C1 segment of cervical spinal cord (tissue), 14 donors: ENCODE data around the gene OR52N4.
"Not testable (repeated sequence)": the region's sequence is repeated elsewhere in the genome, so short reads cannot be mapped to it uniquely, and the experiment has no call there.

Experiments used
- DNase-seq, 14 donors: peaks; one replicate each; lab custom pipeline; 2025; lab: John Stamatoyannopoulos, UW

Gene OR52N4

GRCh38 chr11:5753943-5754342, at the start of gene OR52N4:
TSS of gene OR52N4 (plus strand) at chr11:5754243. CDS start at chr11:5754741, 498 bp downstream.
- DNase-seq: no peak

GRCh38 chr11:5705688-5706087, 48.4 kb upstream of the OR52N4 start:
- DNase-seq: no peak

GRCh38 chr11:5712507-5712906, 41.5 kb upstream of the OR52N4 start:
- DNase-seq: no peak

DNA sequence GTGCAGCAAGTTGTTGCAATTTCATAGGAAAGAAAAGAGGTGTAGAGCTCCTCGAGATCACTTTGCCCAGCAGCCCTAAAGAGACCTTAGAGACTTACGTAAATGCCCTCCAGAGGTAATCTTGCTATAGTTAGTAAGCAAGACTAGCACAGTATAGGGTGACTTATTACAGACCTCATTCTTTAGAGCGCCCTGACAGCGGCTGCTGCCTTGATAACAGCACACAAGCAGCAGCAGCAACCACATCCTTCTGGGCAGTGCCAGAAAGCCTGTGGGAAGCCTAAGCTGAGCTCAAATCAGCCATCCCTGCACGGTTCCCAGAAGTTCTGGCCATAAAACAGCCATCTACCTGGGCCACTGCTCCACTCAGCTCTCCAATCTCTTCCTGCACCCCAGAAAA, 40.3 kb upstream of the OR52N4 start:
- DNase-seq: no peak

GRCh38 chr11:5716518-5716917, 37.5 kb upstream of the OR52N4 start:
- not testable (repeated sequence) for DNase-seq

GRCh38 chr11:5719703-5720495, 34.1 kb upstream of the OR52N4 start:
- DNase-seq: no peak

- DNase-seq: no peak
Measured at GRCh38 chr11:5722622-5723021, 31.4 kb upstream of the OR52N4 start.

- no peak for DNase-seq
Measured at GRCh38 chr11:5726351-5726750, 27.7 kb upstream of the OR52N4 start.

DNA sequence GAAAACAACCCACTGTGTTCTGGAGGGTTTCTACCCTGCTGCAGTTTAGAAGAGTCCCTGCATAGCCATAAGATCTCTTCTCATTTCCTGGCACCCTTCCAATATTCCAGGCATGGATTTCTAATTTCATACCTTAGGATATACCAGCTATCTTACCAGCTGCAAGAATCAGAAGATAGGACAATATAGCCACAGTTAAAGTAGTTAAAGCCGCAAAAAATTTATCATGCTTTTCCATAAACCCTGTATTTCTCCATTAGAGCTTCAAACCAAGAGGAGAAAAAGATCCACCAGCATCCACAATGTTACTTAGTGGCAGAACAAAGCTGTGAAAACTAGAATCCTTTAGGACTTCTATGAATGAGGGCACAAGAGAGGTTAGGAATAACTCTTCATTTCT, 26.4 kb upstream of the OR52N4 start:
- DNase-seq: no peak

DNA sequence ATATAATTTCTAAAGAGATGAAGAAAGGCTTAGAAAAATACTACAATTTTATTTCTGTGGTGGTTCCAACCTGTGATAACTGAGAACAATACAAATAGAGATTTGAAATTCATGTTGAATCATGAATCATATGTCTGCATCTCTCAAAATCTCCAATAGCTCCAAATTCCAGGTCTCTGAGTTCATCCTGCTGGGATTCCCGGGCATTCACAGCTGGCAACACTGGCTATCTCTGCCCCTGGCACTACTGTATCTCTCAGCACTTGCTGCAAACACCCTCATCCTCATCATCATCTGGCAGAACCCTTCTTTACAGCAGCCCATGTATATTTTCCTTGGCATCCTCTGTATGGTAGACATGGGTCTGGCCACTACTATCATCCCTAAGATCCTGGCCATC, 17.6 kb upstream of the OR52N4 start, which contains the start of gene OR56B1:
Gene OR56B1 (plus strand): TSS at position 53 of the 400 bp plus-strand sequence. CDS start 69 bp downstream, at position 122.
- no peak for DNase-seq

DNA sequence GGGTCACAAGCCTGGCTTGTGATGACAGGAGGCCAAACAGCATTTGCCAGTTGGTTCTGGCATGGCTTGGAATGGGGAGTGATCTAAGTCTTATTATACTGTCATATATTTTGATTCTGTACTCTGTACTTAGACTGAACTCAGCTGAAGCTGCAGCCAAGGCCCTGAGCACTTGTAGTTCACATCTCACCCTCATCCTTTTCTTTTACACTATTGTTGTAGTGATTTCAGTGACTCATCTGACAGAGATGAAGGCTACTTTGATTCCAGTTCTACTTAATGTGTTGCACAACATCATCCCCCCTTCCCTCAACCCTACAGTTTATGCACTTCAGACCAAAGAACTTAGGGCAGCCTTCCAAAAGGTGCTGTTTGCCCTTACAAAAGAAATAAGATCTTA, 17.0 kb upstream of the OR52N4 start:
- no peak for DNase-seq

DNA sequence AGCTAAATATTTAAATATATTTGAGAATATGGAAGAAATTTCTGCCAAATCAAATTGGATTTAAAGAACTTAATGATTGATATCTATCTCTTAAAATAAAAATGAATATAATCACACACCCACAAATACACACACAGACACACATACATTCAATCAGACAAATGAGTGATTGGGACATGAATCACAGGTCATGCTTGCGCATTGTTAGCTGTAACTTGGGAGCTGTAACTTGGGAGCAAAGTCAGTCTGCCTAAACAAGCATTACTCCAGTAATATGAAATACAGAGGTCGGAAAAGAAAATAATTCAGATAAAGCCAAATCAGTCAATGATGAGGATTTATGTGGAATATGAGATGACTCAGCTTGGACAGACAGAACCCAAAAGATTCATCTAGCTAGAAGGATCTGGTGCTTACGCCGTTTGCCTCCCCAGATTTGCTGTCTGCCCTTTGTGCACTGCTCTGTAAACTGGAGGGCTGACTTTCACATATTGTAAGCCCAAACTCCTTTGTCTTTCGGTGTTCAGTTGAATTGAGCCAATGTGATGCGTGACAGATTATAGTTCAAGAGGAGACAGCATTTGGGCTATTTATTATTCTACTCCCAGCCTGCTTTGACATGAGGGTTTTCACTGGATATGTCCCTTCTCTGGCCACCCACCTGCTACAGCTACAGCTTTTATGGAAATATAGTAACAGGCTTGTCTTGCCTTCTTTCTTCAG, 16.2 kb upstream of the OR52N4 start:
- DNase-seq: no peak

DNA sequence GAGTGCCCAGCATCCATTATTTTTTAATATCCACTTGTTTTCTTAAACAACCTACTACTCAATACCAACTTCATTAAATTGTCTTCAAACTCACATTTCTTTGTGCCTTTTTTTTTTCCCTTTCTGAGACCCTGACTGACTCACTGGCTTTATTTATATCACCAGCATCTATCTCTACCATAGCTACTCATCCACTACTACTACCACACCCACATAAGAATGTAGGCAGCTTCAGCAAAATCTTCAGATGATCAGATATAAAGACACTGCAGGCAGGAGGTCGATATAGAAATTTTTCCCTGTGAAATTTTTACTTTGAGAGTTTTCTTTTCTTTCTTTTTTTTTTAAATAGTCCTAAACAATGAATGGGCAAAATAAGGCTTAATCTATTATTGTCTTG, 15.6 kb upstream of the OR52N4 start:
- DNase-seq: no peak

DNA sequence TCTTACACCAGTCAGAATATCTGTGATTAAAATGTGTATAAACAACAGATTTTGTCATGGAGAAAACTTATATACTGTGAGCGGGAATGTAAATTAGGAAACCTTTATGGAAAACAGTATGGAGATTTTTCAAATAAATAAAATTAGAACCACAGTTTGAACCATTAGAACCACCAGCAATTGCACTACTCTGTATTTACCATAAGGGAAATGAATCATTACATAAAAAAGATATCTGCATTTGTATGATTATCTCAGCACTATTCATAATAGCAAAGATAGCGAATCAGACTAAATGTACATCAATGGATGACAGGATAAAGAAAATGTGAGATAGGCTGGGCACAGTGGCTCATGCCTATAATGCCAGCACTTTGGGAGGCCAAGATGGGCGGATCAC, 7.4 kb upstream of the OR52N4 start:
- DNase-seq: no peak

- no peak for DNase-seq
Measured at GRCh38 chr11:5749836-5750235, 4.2 kb upstream of the OR52N4 start.

DNA sequence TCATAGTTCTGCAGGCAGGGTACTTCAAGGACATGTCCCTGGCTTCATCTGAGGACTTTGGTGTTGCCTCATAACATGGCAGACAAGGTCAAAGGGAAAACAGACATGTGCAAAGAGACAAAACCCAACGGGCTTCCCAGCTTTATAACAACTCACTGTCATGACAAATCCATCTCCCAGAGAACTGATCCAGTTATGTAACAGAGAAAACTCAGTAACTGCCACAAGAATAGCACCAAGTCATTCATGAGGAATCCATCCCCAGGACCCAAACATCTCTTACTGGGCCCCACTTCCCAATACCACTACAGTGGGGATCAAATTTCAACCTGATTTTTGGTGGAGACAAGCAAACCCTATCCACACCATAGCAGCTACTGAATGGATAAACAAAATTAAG, 13.0 kb downstream of the OR52N4 start:
- no peak for DNase-seq

DNA sequence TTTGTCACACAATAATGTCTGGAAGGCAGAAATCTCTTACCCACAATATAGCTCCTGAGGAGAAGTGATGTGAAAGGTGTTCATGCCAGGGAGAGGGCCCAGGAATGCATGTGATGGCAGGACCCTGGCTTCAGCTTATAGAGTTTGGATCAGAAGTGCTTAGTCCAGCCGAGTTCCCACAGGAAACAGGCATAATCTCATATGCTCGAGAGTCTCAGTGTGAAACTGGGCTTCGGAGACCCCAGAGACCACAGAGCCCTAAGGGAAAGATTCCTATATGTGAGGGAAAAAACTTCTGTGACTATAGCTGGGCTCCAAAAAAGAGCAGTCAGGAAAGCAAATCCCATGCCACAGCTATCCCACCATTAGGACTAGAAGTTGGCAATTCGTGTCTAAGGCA, 29.2 kb downstream of the OR52N4 start, which contains the start of gene OR52N5:
Gene OR52N5 (minus strand): TSS at position 101 of the 400 bp plus-strand sequence. CDS start 4,721 bp downstream, outside the sequence.
- no peak for DNase-seq

DNA sequence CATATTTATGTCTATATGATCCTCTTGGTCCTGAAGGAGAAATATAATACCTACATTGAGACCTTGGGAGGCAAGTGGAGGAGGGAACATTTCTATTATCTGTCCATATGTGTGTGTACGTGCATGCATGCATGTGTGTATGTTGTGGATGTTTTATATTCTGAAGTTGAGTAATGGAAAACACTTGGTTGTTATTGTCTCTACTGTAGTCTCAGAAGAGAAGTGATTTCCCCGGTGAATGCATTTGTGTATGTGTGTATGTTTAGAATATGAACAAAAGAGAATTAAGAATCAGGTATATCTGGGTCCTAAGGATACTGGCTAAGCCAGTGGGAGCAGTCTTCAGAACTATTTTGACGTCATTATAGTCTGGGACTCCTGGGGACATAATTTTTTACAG, 37.1 kb downstream of the OR52N4 start, which contains the start of gene OR52N1:
Gene OR52N1 (minus strand): TSS at position 101 of the 400 bp plus-strand sequence. CDS start 2,449 bp downstream, outside the sequence.
- no peak for DNase-seq

DNA sequence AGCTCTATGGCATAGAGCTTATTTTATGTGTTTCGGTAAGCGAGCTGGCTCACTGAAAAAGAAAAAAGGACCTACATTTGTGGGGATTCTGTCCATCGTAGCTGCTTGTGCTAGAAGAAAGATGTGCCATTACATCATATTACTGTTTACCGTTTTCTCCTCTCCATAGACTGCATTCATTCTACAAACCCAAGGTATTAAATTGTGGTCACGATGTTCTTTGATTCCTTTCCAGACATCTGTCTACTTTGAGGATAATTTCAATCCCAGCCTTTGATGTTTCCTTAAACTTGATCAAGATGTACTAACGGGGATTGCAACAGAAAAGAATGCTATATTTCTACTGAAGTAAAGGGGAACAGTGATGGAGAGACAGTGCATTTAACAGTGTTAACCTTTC, 42.5 kb downstream of the OR52N4 start:
- DNase-seq: no peak

DNA sequence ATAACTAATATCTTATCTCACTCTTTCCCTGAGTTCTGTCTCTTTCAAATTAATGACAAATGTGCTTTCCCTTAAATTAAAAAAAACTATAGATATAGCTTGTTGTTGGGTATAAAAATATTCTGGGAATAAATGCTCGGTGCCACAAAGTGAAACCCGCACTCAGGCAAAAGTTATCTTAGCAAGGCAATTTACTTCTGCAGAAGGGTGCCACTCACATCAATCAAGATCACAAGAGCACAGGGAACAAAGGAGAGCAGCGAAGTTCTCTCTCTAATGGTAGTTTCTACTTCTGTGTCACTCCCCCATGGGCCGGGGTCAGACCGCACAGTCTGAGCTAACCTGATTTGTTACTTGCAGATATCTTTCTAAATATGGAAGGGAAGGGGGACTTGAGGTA, 49.9 kb downstream of the OR52N4 start:
- DNase-seq: no peak
